Measurements from ENCODE around the gene MESP2. TPM values are rescaled to one million over a fixed set of nuclear protein-coding genes. Genes with fewer than 3 reads are reported as not detected.

The MESP2 gene
- total RNA-seq, 1 experiment from 2014 or later: not detected

GRCh38 chr15:89770041-89770440 lies 6.1 kb upstream of the MESP2 start:
- intact Hi-C loops (cut with micrococcal nuclease): no loop called here
- ChIA-PET CTCF (interaction anchor here (1.0 to 3.4 kb wide), 2 partner anchors 9 to 105 kb away, joined by 4 to 26 read pairs; no protein-coding TSS in a partner anchor), POLR2A (no interaction called here)
- H3K36me3 Mint-ChIP-seq (ENCODE audit: insufficient read depth, unreplicated experiment): no peaks in the 10 kb centered on the region
- H3K27ac Mint-ChIP-seq (ENCODE audit: low read depth, unreplicated experiment): no peak overlapping the region
- H3K9me3 Mint-ChIP-seq (ENCODE audit: unreplicated experiment): no peaks in the 10 kb centered on the region
- no peak overlapping the region for H3K4me3 Mint-ChIP-seq (ENCODE audit: unreplicated experiment)
- no peak for DNase-seq (ENCODE audit: unreplicated experiment)
- no TSS peak for BruUV-seq (replicated peaks)
- H3K4me1 Mint-ChIP-seq (ENCODE audit: insufficient read depth, unreplicated experiment): peaks cover 6% of the 10 kb centered on the region
- no peak for TF ChIP-seq CTCF (IDR thresholded peaks at IDR 0.05; ENCODE audit: unreplicated experiment)
- no peaks in the 10 kb centered on the region for H3K27me3 Mint-ChIP-seq (ENCODE audit: insufficient read depth, unreplicated experiment)

DNA sequence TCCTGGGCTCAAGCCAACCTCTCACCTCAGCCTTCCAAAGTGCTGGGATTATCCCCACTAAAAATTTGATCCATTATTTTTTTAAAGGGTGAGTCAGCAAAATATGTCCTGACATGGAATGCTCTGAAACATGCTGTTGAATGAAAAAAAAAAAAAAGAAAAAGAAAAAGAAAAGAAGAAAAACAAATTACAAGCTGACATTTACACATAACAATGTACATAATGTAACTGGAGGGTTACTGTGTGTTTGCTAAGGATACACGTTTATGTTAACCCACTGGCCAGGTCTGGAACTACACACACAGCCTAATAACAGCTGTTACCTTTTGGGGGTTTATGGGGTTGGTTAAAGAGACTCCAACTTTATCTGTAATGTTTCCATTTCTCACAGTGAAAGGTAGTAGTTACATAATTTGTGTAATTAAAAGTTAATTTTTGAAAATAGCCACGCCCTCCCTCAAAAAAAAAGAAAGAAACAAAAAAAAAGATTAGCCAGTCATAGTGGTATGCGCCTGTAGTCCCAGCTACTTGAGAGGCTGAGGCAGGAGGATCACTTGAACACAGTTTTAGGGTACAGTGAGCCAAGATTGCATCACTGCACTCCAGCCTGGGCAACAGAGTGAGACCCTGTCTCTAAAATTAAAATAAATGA lies 3.1 kb upstream of the MESP2 start:
- peak; percentile 29 for TF ChIP-seq CTCF (IDR thresholded peaks at IDR 0.05; ENCODE audit: unreplicated experiment)
- Mint-ChIP-seq H3K27ac (ENCODE audit: low read depth, unreplicated experiment) (no peak overlapping the region), H3K4me1 (ENCODE audit: insufficient read depth, unreplicated experiment) (peaks cover 6% of the 10 kb centered on the region), H3K27me3 (ENCODE audit: insufficient read depth, unreplicated experiment) (no peaks in the 10 kb centered on the region), H3K9me3 (ENCODE audit: unreplicated experiment) (no peaks in the 10 kb centered on the region), H3K4me3 (ENCODE audit: unreplicated experiment) (no peak overlapping the region), H3K36me3 (ENCODE audit: insufficient read depth, unreplicated experiment) (no peaks in the 10 kb centered on the region)
- ChIA-PET CTCF (interaction anchor here (0.5 to 5.2 kb wide), 11 partner anchors 11 to 199 kb away, joined by 3 to 44 read pairs (median 3); no protein-coding TSS in a partner anchor), POLR2A (interaction anchor here (1.1 to 2.5 kb wide), 4 partner anchors 12 to 102 kb away, joined by 3 to 8 read pairs (median 4); no protein-coding TSS in a partner anchor)
- peak; percentile 36 for DNase-seq (ENCODE audit: unreplicated experiment)
- intact Hi-C loops (cut with micrococcal nuclease): no loop called here
- no TSS peak for BruUV-seq (replicated peaks)

DNA sequence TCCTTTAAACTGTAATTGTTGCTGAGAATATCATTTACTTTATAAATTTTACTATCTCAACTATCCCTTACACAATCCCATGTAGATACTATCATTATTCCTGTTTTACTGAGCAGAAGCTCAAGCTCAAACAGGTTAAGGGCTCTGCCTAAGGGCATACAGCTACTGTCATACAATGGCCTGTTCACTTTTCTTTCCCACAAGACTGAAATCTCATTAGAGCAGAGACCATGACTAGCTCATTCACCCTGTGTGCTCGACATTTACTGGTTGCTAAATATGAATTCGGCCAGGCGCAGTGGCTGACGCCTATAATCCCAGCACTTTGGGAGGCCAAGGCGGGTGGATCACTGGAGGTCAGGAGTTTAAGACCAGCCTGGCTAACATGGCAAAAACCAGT lies 1.6 kb upstream of the MESP2 start:
- no peak for TF ChIP-seq CTCF (IDR thresholded peaks at IDR 0.05; ENCODE audit: unreplicated experiment)
- Mint-ChIP-seq H3K27me3 (ENCODE audit: insufficient read depth, unreplicated experiment) (no peaks in the 10 kb centered on the region), H3K4me1 (ENCODE audit: insufficient read depth, unreplicated experiment) (peaks cover 6% of the 10 kb centered on the region), H3K27ac (ENCODE audit: low read depth, unreplicated experiment) (no peak overlapping the region), H3K9me3 (ENCODE audit: unreplicated experiment) (no peaks in the 10 kb centered on the region), H3K4me3 (ENCODE audit: unreplicated experiment) (no peak overlapping the region), H3K36me3 (ENCODE audit: insufficient read depth, unreplicated experiment) (no peaks in the 10 kb centered on the region)
- ChIA-PET POLR2A (interaction anchor here (0.6 to 2.5 kb wide), 8 partner anchors 14 to 118 kb away, joined by 3 to 8 read pairs (median 3); no protein-coding TSS in a partner anchor), CTCF (interaction anchor here (0.6 to 5.2 kb wide), 7 partner anchors 9 to 669 kb away, joined by 3 to 44 read pairs (median 4); no protein-coding TSS in a partner anchor)
- intact Hi-C loops (cut with micrococcal nuclease): no loop called here
- peak; percentile 21 for DNase-seq (ENCODE audit: unreplicated experiment)
- BruUV-seq (replicated peaks): no TSS peak

DNA sequence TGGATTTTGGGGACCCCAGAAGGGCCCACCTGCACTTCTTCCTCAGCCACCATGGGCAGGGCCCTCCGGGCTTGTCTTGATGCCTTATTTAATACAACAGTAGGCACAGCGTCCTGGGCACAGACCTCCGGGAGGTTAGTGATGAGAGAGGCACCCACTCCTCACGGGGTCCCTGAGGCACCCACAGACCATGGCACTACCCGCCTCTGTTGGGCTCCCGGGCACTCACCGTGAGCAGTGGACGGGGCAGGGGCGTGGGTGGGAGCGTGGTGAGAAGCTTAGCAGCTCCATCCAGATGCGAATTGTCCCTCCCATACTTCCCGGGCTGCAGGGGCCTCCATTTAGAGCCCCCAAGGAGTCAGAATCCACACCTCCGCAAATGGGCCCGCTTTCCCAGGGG lies 317 bp upstream of the MESP2 start:
- no peak for TF ChIP-seq CTCF (IDR thresholded peaks at IDR 0.05; ENCODE audit: unreplicated experiment)
- Mint-ChIP-seq H3K27me3 (ENCODE audit: insufficient read depth, unreplicated experiment) (no peaks in the 10 kb centered on the region), H3K9me3 (ENCODE audit: unreplicated experiment) (no peaks in the 10 kb centered on the region), H3K4me1 (ENCODE audit: insufficient read depth, unreplicated experiment) (peaks cover 11% of the 10 kb centered on the region), H3K36me3 (ENCODE audit: insufficient read depth, unreplicated experiment) (no peaks in the 10 kb centered on the region), H3K4me3 (ENCODE audit: unreplicated experiment) (no peak overlapping the region), H3K27ac (ENCODE audit: low read depth, unreplicated experiment) (no peak overlapping the region)
- BruUV-seq (replicated peaks): no TSS peak
- ChIA-PET POLR2A (interaction anchor here (0.6 to 1.8 kb wide), 2 partner anchors 12 to 101 kb away, joined by 3 read pairs; no protein-coding TSS in a partner anchor), CTCF (interaction anchor here (0.6 to 5.2 kb wide), 4 partner anchors 14 to 99 kb away, joined by 3 to 44 read pairs (median 16); no protein-coding TSS in a partner anchor)
- no peak for DNase-seq (ENCODE audit: unreplicated experiment)
- intact Hi-C loops (cut with micrococcal nuclease): no loop called here
